ENCODE data around the gene RBPJL.

RBPJL gene

DNA sequence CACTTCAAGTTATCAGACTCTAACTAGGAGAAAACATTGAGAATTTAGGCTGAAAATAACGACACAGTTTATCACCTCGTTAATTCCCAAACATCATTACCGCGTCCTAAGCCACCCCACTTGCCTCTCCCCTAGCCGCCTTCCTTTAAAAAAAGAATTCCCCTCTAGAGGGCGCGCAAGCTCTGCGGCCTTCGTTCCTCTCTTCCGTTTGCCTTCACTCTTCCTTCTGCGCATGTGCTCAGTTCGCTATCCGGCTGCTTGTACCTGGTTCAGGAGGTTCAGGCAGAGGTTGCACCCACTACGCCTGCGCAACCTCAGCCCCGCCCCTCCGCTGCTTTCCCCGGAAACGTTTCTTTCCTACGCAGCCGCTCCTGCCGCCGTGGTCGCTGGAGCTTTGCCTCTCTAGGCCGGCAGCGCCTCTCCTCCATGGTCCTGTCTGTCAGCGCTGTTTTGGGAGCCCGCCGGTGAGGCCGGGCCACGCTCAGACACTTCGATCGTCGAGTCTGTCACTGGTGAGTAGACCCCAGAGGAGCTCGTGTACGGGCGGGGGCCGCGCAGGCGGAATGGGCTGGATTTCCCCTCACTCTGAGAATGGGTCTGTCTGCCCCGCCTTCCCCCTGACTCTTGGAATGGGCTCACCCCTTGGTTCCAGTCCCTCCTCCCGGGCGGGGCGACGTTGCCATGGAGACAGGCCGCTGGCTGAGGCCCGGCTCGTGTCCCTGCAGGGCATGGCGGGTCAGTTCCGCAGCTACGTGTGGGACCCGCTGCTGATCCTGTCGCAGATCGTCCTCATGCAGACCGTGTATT is 56.4 kb downstream of the RBPJL start, which contains the start of gene SYS1:
SYS1 (plus strand) TSS at position 353 of the 807 bp plus-strand sequence; CDS start at position 729, 376 bp downstream.
- DNase-seq: peak; percentile 99

DNA sequence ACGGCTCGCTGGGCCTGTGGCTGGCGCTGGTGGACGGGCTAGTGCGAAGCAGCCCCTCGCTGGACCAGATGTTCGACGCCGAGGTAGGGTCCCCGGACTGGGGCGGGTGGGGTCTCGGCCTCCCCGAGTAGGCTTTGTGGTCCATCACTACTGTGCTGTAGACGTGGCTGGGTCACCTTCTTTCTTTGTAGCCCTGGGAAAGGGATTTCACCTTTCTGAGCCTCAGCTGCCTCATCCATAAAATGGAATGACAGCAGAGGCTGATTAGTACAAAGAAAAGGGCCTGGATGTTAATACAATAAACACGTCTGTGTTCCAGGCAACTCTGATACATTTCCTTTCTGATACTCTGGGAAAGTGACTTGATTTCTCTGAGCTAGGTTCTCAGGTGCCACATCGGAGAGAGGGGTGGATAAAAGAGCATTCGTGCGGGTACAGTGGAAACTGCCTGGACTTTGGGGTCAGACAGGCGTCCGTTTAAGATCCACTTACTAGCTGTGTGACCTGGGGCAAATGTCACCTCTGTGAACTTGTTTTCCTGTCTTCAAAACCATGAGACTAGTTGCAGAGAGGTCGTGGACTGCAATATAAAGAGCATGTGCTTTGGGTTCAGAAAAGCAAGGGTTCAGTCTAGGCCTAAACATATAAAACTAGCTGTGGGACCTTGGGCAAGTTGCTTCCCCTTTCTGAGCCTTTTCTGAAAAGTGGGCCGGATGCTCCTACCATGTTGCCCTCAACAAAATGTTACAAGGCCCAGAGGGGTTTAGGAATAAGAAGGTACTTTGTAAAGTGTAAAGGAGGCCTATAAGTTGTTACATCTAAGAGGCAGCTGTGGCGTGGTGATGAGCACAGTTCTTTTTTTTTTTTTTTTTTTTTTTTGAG is 57.2 kb downstream of the RBPJL start:
- no peak for DNase-seq

DNA sequence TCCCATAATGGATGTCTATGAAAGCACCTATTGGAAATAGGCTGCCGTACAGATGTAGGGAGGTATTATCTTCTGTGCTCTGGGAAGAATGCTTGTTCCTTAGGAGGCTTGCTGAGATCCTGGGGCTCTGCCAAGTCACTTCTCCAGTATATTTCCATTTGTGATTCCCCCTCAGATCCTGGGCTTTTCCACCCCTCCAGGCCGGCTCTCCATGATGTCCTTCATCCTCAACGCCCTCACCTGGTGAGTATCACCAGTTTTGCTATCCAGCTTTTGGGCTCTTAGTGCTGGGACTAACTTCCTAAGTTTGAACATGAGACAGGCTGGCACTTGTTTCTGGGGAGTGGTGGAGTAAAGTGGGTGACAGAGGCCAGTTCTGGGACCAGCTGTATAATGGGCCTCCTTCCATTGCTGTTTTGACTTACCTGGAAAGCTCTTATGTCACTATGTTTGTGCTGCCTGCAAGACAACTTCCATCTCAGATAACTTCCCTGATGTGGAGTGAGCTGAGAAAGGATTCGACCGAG is 58.9 kb downstream of the RBPJL start:
- DNase-seq: no peak

DNA sequence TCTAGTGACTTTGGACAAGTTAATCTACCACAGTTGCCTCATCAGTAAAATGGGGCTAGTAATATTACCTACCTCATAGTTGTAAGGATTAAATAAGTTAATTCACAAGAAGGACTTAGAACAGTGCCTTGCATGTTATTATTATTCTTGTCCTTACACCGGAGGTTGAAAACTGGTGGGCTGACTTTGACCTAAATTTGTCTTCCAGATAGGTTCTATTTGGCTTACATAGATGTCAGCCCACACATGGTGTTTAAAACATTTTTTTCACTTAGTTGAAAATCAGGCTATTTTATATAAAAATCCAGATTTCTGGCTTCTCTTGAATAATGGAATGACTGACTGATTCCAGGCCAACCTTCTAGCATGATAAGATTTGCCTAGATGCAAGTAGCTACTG is 59.6 kb downstream of the RBPJL start:
- DNase-seq: no peak

DNA sequence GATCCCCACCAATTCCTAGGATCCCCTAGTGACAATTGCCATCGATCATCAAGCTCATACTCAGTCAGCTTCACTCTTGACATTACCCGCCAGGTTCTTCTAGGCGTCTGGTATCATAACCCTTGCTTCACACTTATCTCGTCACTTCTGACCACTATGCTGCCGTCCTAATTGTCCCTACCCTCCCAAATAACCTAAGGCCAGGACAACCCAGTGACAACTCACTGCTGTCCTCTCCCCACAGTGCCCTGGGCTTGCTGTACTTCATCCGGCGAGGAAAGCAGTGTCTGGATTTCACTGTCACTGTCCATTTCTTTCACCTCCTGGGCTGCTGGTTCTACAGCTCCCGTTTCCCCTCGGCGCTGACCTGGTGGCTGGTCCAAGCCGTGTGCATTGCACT is 60.0 kb downstream of the RBPJL start:
- DNase-seq: no peak

DNA sequence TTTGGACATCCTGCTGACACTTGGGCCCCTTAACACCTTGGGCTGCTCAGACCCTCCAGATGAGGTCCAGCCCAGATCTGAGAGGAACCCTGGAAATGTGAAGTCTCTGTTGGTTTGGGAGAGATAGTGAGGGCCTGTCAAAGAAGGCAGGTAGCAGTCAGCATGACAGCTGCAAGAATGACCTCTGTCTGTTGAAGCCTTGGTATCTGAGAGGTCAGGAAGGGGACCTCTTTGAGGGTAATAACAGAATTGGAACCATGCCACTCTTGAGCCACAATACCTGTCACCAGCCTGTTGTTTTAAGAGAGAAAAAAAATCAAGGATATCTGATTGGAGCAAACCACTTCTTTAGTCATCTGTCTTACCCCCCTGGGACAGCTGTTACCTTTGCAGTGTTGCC is 60.5 kb downstream of the RBPJL start:
- no peak for DNase-seq
